C1 segment of cervical spinal cord (tissue), 14 donors: ENCODE data around the gene C4orf36.

Source experiments
- DNase-seq, 14 donors: peaks; one replicate each; lab custom pipeline; 2025; lab: John Stamatoyannopoulos, UW

Gene C4orf36

GRCh38 chr4:86891762-86892635, at the start of gene C4orf36:
Gene C4orf36, minus strand, starts transcription at chr4:86892422. Its CDS starts 902 bp downstream, at chr4:86891520.
- DNase-seq = peak in 12 of 14 donors; percentile 22 to 66 (median 38)

GRCh38 chr4:86940920-86941460, 48.8 kb upstream of the C4orf36 start:
- DNase-seq = no peak

- DNase-seq = no peak
These were observed 47.7 kb upstream of the C4orf36 start for GRCh38 chr4:86939729-86940575.

- DNase-seq = no peak
These were observed 46.7 kb upstream of the C4orf36 start for GRCh38 chr4:86938771-86939520.

GRCh38 chr4:86935853-86936733, 43.9 kb upstream of the C4orf36 start:
- peak in 7 of 14 donors; percentile 33 to 71 (median 62) for DNase-seq

GRCh38 chr4:86935566-86935852, 43.3 kb upstream of the C4orf36 start:
- peak in 3 of 14 donors; percentile 40 to 75 (median 55) for DNase-seq

- peak; percentile 19 to 95 (median 86) for DNase-seq
These were observed 42.7 kb upstream of the C4orf36 start, which contains the start of gene AFF1 for GRCh38 chr4:86934771-86935565. Gene AFF1, plus strand, starts transcription at chr4:86935011. Its CDS starts 13,523 bp downstream, at chr4:86948534.

GRCh38 chr4:86934147-86934770, 42.0 kb upstream of the C4orf36 start:
- DNase-seq = peak in 6 of 14 donors; percentile 15 to 50 (median 31)

- DNase-seq = no peak
These were observed 36.4 kb upstream of the C4orf36 start for GRCh38 chr4:86928400-86929255.

GRCh38 chr4:86927843-86928395, 35.7 kb upstream of the C4orf36 start:
- no peak for DNase-seq

GRCh38 chr4:86926435-86927086, 34.3 kb upstream of the C4orf36 start:
- DNase-seq = no peak

GRCh38 chr4:86924811-86925210, 32.6 kb upstream of the C4orf36 start:
- DNase-seq = no peak

GRCh38 chr4:86921608-86922252, 29.5 kb upstream of the C4orf36 start:
- DNase-seq = no peak

GRCh38 chr4:86919561-86920223, 27.5 kb upstream of the C4orf36 start:
- DNase-seq = no peak

GRCh38 chr4:86918539-86919072, 26.4 kb upstream of the C4orf36 start:
- no peak for DNase-seq
